ENCODE results near the gene DDR2.

The DDR2 gene

GRCh38 chr1:162679298-162679697 is 47.0 kb downstream of the DDR2 start:
- no peaks in the 10 kb centered on the region for H3K79me2 ChIP-seq (ENCODE audit: insufficient read depth, low read length)
- H3K36me3 ChIP-seq (ENCODE audit: insufficient read depth, low read length): no peaks in the 10 kb centered on the region

GRCh38 chr1:162680419-162681121 is 48.3 kb downstream of the DDR2 start:
- H3K4me1 ChIP-seq (ENCODE audit: insufficient read depth, low read length): no peaks in the 10 kb centered on the region
- no peaks in the 10 kb centered on the region for H3K27me3 ChIP-seq (ENCODE audit: insufficient read depth, low read length, poor library complexity)
- H3K9ac ChIP-seq (ENCODE audit: low read depth, low read length): no peak overlapping the region
- H3K9me3 ChIP-seq (ENCODE audit: insufficient read depth, low read length, severe bottlenecking): no peaks in the 10 kb centered on the region
- H3K4me2 ChIP-seq (ENCODE audit: insufficient read depth, low read length): no peak overlapping the region
- ATAC-seq (ENCODE audit: insufficient read depth, low read depth) (no peak), DNase-seq (no peak)
- no peak overlapping the region for H3K27ac ChIP-seq (ENCODE audit: low read length)
- no peaks in the 10 kb centered on the region for H4K20me1 ChIP-seq (ENCODE audit: insufficient read depth, low read length)
- H3K36me3 ChIP-seq (ENCODE audit: insufficient read depth, low read length): no peaks in the 10 kb centered on the region
- H3K79me2 ChIP-seq (ENCODE audit: insufficient read depth, low read length): no peaks in the 10 kb centered on the region
- H3K4me3 ChIP-seq (ENCODE audit: low read depth in 1 of 2, low read length in 2 of 2): no peak overlapping the region
- H2AFZ ChIP-seq (ENCODE audit: low read depth, low read length): no peak overlapping the region
- no peak for TF ChIP-seq CTCF (IDR thresholded peaks at IDR 0.05; ENCODE audit: borderline replicate concordance, extremely low read depth, low read length, poor library complexity, severe bottlenecking)

More at GRCh38 chr1:162679298-162679697, 47.0 kb downstream of the DDR2 start:
- DNase-seq (no peak), ATAC-seq (ENCODE audit: insufficient read depth, low read depth) (no peak)
- TF ChIP-seq EZH2 (IDR thresholded peaks at IDR 0.05; ENCODE audit: borderline replicate concordance, low read depth, low read length, severe bottlenecking) (no peak), CTCF (IDR thresholded peaks at IDR 0.05; ENCODE audit: borderline replicate concordance, extremely low read depth, low read length, poor library complexity, severe bottlenecking) (no peak)
- Histone ChIP-seq H3K9ac (ENCODE audit: low read depth, low read length) (no peak overlapping the region), H3K4me2 (ENCODE audit: insufficient read depth, low read length) (no peak overlapping the region), H3K4me1 (ENCODE audit: insufficient read depth, low read length) (no peaks in the 10 kb centered on the region), H3K4me3 (ENCODE audit: low read depth in 1 of 2, low read length in 2 of 2) (no peak overlapping the region), H4K20me1 (ENCODE audit: insufficient read depth, low read length) (no peaks in the 10 kb centered on the region), H3K9me3 (ENCODE audit: insufficient read depth, low read length, severe bottlenecking) (no peaks in the 10 kb centered on the region), H2AFZ (ENCODE audit: low read depth, low read length) (no peak overlapping the region), H3K27me3 (ENCODE audit: insufficient read depth, low read length, poor library complexity) (no peaks in the 10 kb centered on the region), H3K27ac (ENCODE audit: low read length) (no peak overlapping the region)

GRCh38 chr1:162681122-162681436 is 48.8 kb downstream of the DDR2 start:
- DNase-seq (no peak), ATAC-seq (ENCODE audit: insufficient read depth, low read depth) (no peak)
- TF ChIP-seq CTCF (IDR thresholded peaks at IDR 0.05; ENCODE audit: borderline replicate concordance, extremely low read depth, low read length, poor library complexity, severe bottlenecking): no peak
- no peak for TF ChIP-seq EZH2 (IDR thresholded peaks at IDR 0.05; ENCODE audit: borderline replicate concordance, low read depth, low read length, severe bottlenecking)
- H3K4me1 ChIP-seq (ENCODE audit: insufficient read depth, low read length): no peaks in the 10 kb centered on the region
- H3K36me3 ChIP-seq (ENCODE audit: insufficient read depth, low read length): no peaks in the 10 kb centered on the region
- no peak overlapping the region for H3K27ac ChIP-seq (ENCODE audit: low read length)
- no peak overlapping the region for H3K4me2 ChIP-seq (ENCODE audit: insufficient read depth, low read length)
- no peak overlapping the region; the same call in 1 of the 2 replicates for H2AFZ ChIP-seq (ENCODE audit: low read depth, low read length)
- no peak overlapping the region for H3K9ac ChIP-seq (ENCODE audit: low read depth, low read length)
- no peaks in the 10 kb centered on the region for H3K27me3 ChIP-seq (ENCODE audit: insufficient read depth, low read length, poor library complexity)
- no peaks in the 10 kb centered on the region for H3K9me3 ChIP-seq (ENCODE audit: insufficient read depth, low read length, severe bottlenecking)
- no peaks in the 10 kb centered on the region for H4K20me1 ChIP-seq (ENCODE audit: insufficient read depth, low read length)
- no peaks in the 10 kb centered on the region for H3K79me2 ChIP-seq (ENCODE audit: insufficient read depth, low read length)
- no peak overlapping the region for H3K4me3 ChIP-seq (ENCODE audit: low read depth in 1 of 2, low read length in 2 of 2)

Measured in DND-41 (cell line).